Subcutaneous adipose tissue (tissue), 4 donors: ENCODE measurements around the gene DPF3. TPM values are rescaled to one million over a fixed set of nuclear protein-coding genes. Genes with fewer than 3 reads are reported as not detected.

Experiments
- total RNA-seq, 4 donors: library from RNA; depleted of rRNA; stranded (reverse); fragments of >200 nt; gene quantifications; one replicate each; pipeline ENCODE4 v1.1.0, GENCODE V29; 2016
- TF ChIP-seq, protein P1 (sequence below): fragments of 450-650 bp; IDR thresholded peaks from one replicate; pipeline ENCODE4 v1.5.1; 2016; ENCODE audit warnings: low read depth, mild to moderate bottlenecking, control low read depth, antibody characterized with exemption, moderate library complexity

DPF3 gene
- total RNA-seq = 1 to 10 TPM in 1 of 4 donors, under 1 TPM in 1, not detected in 2; 0.33 to 6.8 TPM

DNA sequence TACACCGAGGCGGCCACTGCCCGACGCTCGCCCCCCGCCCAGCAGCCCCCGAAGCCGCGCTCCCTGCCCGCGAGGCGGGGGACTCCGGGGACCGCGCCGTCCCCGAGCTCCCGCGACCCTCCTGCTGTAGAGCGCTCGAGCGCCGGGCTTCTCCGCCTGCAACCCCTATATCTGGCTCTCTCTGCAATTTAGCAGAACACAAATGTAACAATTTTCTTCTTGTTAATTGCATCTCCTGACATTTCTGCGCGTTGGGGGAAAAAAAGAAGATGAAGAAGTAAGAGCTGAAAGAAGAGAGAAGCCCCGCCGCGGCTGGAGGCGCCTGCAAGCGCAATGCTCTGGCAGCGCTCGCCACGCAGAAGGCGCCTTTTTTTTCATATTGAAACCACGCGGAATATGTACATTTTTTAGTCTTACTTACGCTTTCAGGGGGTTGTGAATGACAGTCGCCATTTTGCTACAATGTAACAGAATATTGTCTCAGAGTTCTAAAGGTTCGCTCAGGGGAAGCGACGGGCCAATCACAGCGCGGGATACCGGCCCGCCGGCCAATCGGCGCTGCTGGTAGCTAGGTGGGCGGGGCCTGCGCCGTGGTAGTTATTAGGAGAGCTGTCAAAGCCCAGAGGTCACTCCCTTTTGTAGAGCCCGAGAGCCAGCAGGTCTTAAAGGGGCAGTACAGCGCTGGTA, at the start of gene DPF3:
Gene DPF3, minus strand, starts transcription at position 466 of the 687 bp plus-strand sequence. Its CDS starts 13 bp downstream, at position 453.
- TF ChIP-seq, protein P1, sequence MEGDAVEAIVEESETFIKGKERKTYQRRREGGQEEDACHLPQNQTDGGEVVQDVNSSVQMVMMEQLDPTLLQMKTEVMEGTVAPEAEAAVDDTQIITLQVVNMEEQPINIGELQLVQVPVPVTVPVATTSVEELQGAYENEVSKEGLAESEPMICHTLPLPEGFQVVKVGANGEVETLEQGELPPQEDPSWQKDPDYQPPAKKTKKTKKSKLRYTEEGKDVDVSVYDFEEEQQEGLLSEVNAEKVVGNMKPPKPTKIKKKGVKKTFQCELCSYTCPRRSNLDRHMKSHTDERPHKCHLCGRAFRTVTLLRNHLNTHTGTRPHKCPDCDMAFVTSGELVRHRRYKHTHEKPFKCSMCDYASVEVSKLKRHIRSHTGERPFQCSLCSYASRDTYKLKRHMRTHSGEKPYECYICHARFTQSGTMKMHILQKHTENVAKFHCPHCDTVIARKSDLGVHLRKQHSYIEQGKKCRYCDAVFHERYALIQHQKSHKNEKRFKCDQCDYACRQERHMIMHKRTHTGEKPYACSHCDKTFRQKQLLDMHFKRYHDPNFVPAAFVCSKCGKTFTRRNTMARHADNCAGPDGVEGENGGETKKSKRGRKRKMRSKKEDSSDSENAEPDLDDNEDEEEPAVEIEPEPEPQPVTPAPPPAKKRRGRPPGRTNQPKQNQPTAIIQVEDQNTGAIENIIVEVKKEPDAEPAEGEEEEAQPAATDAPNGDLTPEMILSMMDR = no peak

DNA sequence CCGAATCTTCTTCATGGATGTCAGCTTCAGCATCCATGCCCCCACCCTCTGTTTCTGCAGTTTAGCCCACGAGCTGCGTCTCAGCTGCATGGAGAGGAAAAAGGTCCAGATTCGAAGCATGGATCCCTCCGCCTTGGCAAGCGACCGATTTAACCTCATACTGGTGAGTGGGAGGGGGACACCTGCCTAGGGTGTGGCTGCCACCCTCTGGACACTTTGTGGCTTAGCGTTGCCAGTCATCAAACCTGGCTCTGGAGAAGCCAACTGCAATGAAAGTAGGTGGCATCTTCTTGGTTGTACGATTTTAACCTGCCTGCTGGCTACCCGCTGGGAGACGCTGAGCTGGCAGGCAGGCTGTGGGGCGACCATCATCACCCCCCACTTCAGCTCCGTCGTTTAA, 49.0 kb upstream of the DPF3 start:
- TF ChIP-seq, protein P1 = no peak

DNA sequence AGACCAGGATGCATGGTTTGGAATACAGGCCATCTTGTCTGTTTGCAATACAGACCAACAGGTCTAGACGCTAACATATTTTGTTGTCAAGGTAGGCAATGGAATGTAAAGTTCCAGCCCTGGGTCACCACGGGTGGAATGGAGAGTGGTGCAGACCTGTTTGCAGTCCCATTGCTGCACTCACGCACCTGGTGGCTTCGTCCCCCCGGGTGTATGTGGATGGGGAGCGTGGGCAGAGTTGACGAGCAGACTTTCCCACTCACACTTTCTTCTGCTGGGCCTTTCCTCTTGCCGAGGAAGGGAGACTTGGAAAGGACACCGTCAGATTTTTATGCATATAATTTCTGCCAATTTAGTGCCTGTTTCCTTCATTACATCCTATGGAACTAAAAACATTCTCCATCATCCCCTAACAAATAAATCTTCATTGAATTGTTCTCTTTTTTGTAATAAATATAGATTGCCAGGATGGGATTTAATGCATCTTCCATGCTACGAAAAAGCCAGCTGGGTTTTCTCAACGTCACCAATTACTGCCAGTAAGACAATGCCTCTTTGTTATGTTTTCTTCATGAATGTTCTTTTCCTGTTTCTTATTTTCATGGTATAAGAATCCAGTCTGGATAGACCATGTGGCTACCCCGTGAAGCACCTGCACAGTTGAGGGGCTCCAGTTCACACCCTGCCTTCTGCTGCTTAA, 47.5 kb upstream of the DPF3 start:
- TF ChIP-seq, protein P1 = no peak

DNA sequence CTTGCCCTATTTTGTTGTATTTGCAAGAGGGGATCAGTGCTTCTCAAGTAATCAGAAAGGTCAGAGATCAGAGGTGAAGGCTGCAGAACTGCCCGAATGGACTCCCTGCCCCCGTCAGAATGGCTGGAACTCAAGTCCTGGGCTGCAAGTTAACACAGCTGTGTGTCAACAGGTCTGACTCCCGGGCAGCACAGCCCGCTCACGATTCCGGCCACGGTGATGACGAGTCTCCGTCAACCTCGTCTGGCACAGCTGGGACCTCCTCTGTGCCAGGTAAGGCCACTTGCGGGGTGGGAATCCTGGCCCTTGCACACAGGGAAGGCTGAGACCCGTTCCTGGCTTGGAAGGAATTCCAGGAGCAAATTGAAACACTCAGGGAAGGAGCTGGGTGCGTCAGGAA, 45.7 kb upstream of the DPF3 start:
- TF ChIP-seq, protein P1 = no peak

DNA sequence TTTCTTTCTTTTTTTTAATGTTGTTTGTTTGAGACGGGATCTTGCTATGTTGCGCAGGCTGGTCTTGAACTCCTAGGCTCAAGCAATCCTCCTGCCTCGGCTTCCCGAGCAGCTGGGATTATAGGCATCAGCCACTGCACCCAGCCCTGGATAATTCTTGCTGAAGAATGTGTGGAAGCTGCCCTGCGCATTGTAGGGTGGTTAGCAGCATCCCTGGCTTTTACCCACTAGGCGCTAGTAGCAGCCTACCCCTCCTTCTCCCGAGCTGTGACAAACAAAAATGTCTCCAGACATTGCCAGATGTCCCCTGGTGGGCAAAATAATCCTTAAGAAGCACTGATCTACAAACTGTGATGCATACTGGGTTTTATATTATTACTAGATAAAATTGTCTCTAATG, 39.0 kb upstream of the DPF3 start:
- TF ChIP-seq, protein P1 = no peak

DNA sequence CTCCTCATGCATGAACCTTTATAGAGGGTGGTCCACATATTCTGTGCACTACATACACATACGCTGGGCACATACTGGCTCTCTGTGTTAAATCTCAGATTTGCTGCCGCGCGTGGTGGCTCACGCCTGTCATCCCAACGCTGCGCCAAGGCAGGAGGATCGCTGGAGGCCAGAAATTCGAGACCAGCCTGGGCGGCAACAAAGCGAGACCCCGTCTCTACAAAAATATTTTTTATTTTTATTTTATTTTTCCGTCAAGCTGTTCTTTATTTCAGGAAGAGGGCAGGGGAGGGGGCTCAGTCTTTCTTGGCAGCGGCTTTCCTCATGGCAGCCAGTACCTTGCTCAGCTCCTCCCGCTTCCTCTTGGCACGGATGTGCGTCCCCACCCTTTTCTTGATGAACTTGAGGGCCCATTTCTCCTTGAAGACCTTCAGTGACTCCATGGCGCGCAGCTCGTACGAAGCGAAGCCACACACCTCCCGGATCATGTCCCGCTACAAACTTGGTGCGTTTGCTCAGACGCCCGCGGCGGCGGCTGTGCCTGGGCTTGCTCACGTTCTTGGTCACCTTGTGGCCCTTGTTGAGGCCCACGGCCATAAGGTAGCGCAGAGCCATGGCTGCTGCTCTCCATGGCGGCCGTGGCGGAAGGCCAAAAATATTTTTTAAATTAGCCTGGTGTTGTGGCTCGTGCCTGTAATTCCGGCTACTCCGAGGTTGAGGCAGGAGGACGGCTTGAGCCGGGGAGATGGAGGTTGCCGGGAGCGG, 35.6 kb upstream of the DPF3 start:
- TF ChIP-seq, protein P1 = no peak

DNA sequence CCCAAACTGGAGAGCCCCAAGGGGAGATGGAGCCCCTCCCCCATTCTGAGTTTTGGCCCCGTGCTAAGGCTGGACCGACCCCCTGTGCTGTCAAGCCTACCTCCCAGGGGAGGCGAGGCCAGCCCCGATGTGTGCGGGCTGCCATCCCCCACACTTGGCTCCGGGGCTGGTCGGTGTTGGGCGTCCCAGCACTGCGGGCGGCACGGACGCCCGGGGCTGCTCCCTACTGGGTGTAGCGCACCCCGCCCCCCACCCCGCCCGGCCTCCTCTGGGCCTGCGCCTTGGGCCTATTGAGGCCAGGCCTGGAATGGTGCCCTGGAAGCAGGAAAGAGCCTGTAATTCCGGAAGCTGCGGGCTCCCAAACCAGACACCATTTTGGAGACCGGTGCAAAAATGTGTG, 35.0 kb upstream of the DPF3 start:
- TF ChIP-seq, protein P1 = no peak
